ENCODE measurements around the gene RELCH. TPM values are rescaled to one million over a fixed set of nuclear protein-coding genes. Genes with fewer than 3 reads are reported as not detected.

RELCH gene
- total RNA-seq, 1 experiment from 2014 or later, result 21.6 TPM

DNA sequence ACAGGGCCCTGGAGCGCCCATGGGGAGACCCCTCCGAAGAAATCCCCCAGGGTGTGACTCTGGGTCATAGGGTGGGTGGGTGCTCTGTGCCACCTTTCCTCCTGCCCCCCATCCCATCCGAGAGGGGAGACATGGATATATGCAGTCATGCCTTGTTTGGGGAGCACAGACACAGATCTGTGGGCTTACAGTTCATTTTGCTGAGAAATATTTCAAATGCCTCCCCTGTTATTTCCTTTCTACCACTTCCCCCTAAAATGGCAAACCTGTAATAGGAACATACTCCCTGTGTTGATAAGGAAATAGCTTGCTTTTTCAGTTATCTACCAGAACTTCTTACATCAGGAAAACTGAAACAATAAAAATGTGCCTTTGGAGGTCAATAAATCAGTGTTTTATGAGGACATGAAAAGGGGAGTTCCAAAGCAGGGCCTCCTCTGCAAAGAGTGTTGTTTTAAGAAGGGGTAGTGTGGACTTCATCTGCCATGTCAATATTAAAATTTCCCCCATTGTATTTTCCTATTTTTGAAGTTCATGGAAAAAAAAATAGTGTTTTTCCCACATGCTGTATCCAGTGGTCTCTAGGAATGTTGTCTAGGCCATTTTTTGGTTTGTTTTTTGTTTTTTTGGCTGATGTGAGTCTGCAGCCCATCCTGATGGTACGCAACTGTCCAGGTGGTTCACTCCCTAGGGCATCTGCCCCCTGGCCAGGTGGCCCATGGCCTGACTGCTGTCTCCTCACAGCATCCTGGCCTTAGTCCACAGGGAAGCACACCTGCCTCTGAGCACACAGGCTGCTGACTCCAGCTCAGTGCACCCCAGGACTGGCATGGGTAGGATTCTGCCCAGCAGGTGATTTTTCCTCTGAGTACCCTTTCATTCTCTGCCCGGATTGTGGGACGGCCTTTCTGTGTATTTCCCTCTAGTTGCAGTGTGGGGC, 141.8 kb downstream of the RELCH start:
- Histone ChIP-seq H3K4me2 (ENCODE audit: low read length) (peak overlapping the region; percentile 89), H2AFZ (ENCODE audit: low read length) (no peak overlapping the region), H3K36me3 (ENCODE audit: low read depth, low read length) (no peaks in the 10 kb centered on the region), H3F3A (ENCODE audit: low read length, unreplicated experiment) (peaks cover 3% of the 10 kb centered on the region), H3K27me3 (ENCODE audit: low read length) (no peaks in the 10 kb centered on the region), H3K9me3 (ENCODE audit: low read length) (no peaks in the 10 kb centered on the region), H4K20me1 (ENCODE audit: low read length) (peaks cover 14% of the 10 kb centered on the region; the same call in 1 of the 2 replicates), H3K4me1 (ENCODE audit: insufficient read depth, low read length) (peaks cover 62% of the 10 kb centered on the region), H3K9ac (ENCODE audit: low read length) (peak overlapping the region; percentile 59), H3K79me2 (ENCODE audit: low read length) (peaks cover 78% of the 10 kb centered on the region), H3K4me3 (ENCODE audit: low read length) (peak overlapping the region; percentile 55), H3K27ac (ENCODE audit: low read length) (peak overlapping the region; percentile 85), H3K9me2 (replicated peaks; ENCODE audit: low read length) (no peaks in the 10 kb centered on the region)
- TSS peak; percentile 90 for BruUV-seq (replicated peaks)
- no peak for ATAC-seq
- intact Hi-C loops (cut with micrococcal nuclease), result loop anchor here (1.0 to 5.0 kb wide), 4 partner anchors 58 to 253 kb away; no protein-coding TSS in a partner anchor
- POLR2A ChIA-PET (ENCODE audit: unreplicated experiment), result interaction anchor here (0.5 to 1.1 kb wide), 2 partner anchors 10 to 59 kb away, joined by 3 to 4 read pairs; no protein-coding TSS in a partner anchor
- no peak for DNase-seq
- CTCF ChIA-PET, result interaction anchor here (1.3 to 1.7 kb wide), 2 partner anchors 71 to 97 kb away, joined by 6 to 7 read pairs; no protein-coding TSS in a partner anchor
- TF ChIP-seq EZH2 (IDR thresholded peaks at IDR 0.05; ENCODE audit: low read length, unreplicated experiment), result no peak
- TF ChIP-seq EZH2phosphoT487 (IDR thresholded peaks at IDR 0.05; ENCODE audit: borderline replicate concordance, low read length), result no peak
- no peak for TF ChIP-seq CTCF (conservative IDR thresholded peaks at IDR 0.05; ENCODE audit: low read depth, low read length)

DNA sequence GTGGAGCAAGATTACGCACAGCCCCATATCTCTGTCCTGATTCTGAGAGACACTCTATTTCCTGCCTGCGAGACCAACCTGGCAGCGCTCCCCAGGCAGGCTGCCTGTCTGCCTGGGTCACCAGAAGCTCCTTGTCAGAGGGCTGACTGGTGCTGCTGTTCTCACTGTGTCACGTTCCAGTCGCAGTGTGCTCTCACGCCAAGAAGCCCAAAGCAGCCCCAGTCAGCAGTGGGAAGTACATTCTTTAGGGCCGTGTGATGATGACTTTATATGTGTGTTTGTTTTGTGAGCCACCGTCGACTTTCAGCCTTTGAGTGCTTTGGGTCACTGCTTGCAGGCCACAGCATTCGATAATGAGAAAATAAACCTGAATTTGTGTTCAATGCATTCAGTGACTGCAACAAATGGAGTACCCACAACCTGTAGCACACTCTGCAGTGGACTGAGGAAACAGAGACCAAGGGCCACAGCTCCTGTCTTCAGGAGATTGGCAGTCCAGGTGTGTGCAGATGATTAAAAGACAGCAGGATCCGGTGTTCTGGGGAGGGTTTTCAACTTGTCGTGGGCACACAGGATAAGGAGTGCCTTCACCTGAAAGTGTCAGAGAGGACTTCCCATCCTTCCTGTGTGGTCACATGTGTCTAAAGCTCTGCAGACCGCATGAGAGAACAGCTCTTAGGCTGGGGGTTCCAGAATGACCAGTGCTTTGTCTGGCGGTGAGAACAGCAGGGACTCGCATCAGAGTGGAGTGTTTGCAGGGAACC, 142.8 kb downstream of the RELCH start:
- Histone ChIP-seq H3K9me2 (replicated peaks; ENCODE audit: low read length) (no peaks in the 10 kb centered on the region), H3K4me2 (ENCODE audit: low read length) (peak overlapping the region; percentile 89), H3K4me3 (ENCODE audit: low read length) (peak overlapping the region; percentile 55; the same call in 1 of the 2 replicates), H3F3A (ENCODE audit: low read length, unreplicated experiment) (peaks cover 3% of the 10 kb centered on the region), H2AFZ (ENCODE audit: low read length) (no peak overlapping the region), H3K79me2 (ENCODE audit: low read length) (peaks cover 85% of the 10 kb centered on the region), H4K20me1 (ENCODE audit: low read length) (peaks cover 14% of the 10 kb centered on the region; the same call in 1 of the 2 replicates), H3K9me3 (ENCODE audit: low read length) (no peaks in the 10 kb centered on the region), H3K9ac (ENCODE audit: low read length) (peak overlapping the region; percentile 59), H3K27ac (ENCODE audit: low read length) (peak overlapping the region; percentile 85), H3K36me3 (ENCODE audit: low read depth, low read length) (no peaks in the 10 kb centered on the region), H3K27me3 (ENCODE audit: low read length) (no peaks in the 10 kb centered on the region), H3K4me1 (ENCODE audit: insufficient read depth, low read length) (peaks cover 70% of the 10 kb centered on the region)
- ChIA-PET POLR2A (ENCODE audit: unreplicated experiment) (interaction anchor here (0.5 to 1.1 kb wide), 2 partner anchors 9 to 58 kb away, joined by 3 to 4 read pairs; no protein-coding TSS in a partner anchor), CTCF (interaction anchor here (0.5 to 1.7 kb wide), 3 partner anchors 64 to 96 kb away, joined by 3 to 7 read pairs (median 6); no protein-coding TSS in a partner anchor)
- BruUV-seq (replicated peaks), result no TSS peak
- DNase-seq, result peak; percentile 95
- peak; percentile 72 for ATAC-seq
- intact Hi-C loops (cut with micrococcal nuclease), result loop anchor here (1.0 to 5.0 kb wide), 4 partner anchors 57 to 252 kb away; no protein-coding TSS in a partner anchor
- TF ChIP-seq CTCF (conservative IDR thresholded peaks at IDR 0.05; ENCODE audit: low read depth, low read length) (no peak), EZH2phosphoT487 (IDR thresholded peaks at IDR 0.05; ENCODE audit: borderline replicate concordance, low read length) (peak; percentile 90), EZH2 (IDR thresholded peaks at IDR 0.05; ENCODE audit: low read length, unreplicated experiment) (no peak)

Measured in PC-3 (cell line).